NB4 (cell line): ENCODE measurements around the gene FILIP1L.
A peak's percentile ranks its signal among the peaks of the same experiment; 100 is the strongest.

Source experiments
- DNase-seq: peaks from one replicate; pipeline ENCODE4 v3.0.0; 2010; ENCODE audit warnings: low read depth
- H3K4me3 ChIP-seq: one replicate; pipeline ENCODE4 v1.5.1; 2011; ENCODE audit warnings: mild to moderate bottlenecking, low read depth, low read length, moderate library complexity
- CTCF ChIP-seq: IDR thresholded peaks from one replicate; pipeline ENCODE4 v1.5.1; 2012; ENCODE audit warnings: low read depth, low read length
- MAX ChIP-seq: IDR thresholded peaks from 2 replicates; pipeline ENCODE4 v1.6.1; 2011; ENCODE audit warnings: low read depth, low read length
- MYC ChIP-seq: IDR thresholded peaks from 2 replicates; pipeline ENCODE4 v1.6.1; 2011; ENCODE audit warnings: low read depth, low read length
- POLR2A ChIP-seq: IDR thresholded peaks from 2 replicates; pipeline ENCODE4 v1.6.1; 2011; ENCODE audit warnings: mild to moderate bottlenecking; ENCODE audit not compliant: insufficient read length; ENCODE audit errors: extremely low read depth

Gene FILIP1L

GRCh38 chr3:100069472-100069871, 44.8 kb downstream of the FILIP1L start:
- peak overlapping the region; percentile 17 for H3K4me3 ChIP-seq
- no peak for TF ChIP-seq MYC
- TF ChIP-seq CTCF = no peak
- TF ChIP-seq POLR2A = no peak
- TF ChIP-seq MAX = no peak

GRCh38 chr3:100068826-100069225, 45.5 kb downstream of the FILIP1L start:
- TF ChIP-seq MYC = peak; percentile 68; the same call in 1 of the 2 replicates
- TF ChIP-seq MAX = peak; percentile 94
- TF ChIP-seq CTCF = peak; percentile 55
- no peak for TF ChIP-seq POLR2A
- DNase-seq = peak; percentile 87
- H3K4me3 ChIP-seq = no peak overlapping the region

More at GRCh38 chr3:100069472-100069871, 44.8 kb downstream of the FILIP1L start:
- DNase-seq = peak; percentile 74

GRCh38 chr3:100067589-100067988, 46.7 kb downstream of the FILIP1L start:
- H3K4me3 ChIP-seq = no peak overlapping the region
- DNase-seq = no peak
- no peak for TF ChIP-seq MYC
- TF ChIP-seq CTCF = no peak

- DNase-seq = no peak
- H3K4me3 ChIP-seq = no peak overlapping the region
- TF ChIP-seq POLR2A (no peak), CTCF (no peak), MYC (no peak), MAX (no peak)
Observed at GRCh38 chr3:100063929-100064461, 50.3 kb downstream of the FILIP1L start.

- TF ChIP-seq MAX (no peak), POLR2A (no peak), MYC (no peak), CTCF (no peak)
- H3K4me3 ChIP-seq = no peak overlapping the region
- DNase-seq = no peak
Observed at GRCh38 chr3:100062665-100063064, 51.6 kb downstream of the FILIP1L start.

- no peak overlapping the region for H3K4me3 ChIP-seq
- peak; percentile 70 for DNase-seq
- TF ChIP-seq MYC (0 out of 2 replicates have a peak, but pooled peaks have one; percentile 23), POLR2A (no peak), MAX (0 out of 2 replicates have a peak, but pooled peaks have one; percentile 35), CTCF (no peak)
Observed at GRCh38 chr3:100060685-100061484, 53.4 kb downstream of the FILIP1L start.
